ENCODE data around the gene ZNF511. TPM values are rescaled to one million over a fixed set of nuclear protein-coding genes. Genes with fewer than 3 reads are reported as not detected.
A peak's percentile ranks its signal among the peaks of the same experiment; 100 is the strongest.

ZNF511 gene
- total RNA-seq, 2 experiments from 2014 or later: 58.0 to 60.1 TPM

DNA sequence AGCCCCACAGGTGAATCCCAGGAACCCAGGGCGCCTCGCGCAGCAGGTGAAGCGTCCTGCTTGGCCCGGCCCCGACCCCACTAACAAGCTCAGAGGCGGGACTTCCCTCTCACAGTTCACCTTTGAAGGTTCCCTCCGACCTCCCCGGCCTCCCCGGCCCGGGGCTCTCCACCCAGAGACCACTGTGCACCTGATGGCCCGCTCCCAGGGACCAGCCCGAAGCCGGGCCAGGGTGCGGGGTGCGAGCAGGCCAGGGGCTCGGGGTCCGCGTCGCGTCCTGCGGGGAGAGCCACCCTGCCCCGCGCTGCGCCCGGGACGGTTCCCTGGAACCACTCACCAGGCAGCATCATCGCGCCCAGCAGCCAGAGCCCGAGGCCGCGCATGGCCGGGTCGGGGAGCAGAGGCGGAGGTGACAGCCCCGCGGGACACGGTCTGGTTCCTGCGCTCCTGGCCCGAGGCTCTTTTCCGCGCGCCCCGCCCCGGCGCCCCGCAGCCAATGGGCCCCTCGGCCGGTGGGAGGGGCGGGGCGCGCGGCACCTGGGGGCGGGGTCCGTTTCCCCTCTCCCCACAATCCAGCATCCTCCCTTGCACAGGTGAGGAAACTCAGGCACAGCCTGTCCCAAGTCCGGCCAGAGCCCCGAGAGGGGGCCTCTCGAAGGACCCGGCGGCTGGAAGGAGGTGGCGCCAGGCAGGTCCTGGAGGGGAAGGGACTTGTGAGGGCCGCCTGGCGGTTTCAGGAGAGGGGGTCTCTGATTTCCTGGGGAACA, 32.1 kb upstream of the ZNF511 start, which contains the start of gene ADAM8:
Gene ADAM8 (minus strand): TSS at position 434 of the 767 bp plus-strand sequence. CDS start 51 bp downstream, at position 383.
- ATAC-seq: peak; percentile 46

DNA sequence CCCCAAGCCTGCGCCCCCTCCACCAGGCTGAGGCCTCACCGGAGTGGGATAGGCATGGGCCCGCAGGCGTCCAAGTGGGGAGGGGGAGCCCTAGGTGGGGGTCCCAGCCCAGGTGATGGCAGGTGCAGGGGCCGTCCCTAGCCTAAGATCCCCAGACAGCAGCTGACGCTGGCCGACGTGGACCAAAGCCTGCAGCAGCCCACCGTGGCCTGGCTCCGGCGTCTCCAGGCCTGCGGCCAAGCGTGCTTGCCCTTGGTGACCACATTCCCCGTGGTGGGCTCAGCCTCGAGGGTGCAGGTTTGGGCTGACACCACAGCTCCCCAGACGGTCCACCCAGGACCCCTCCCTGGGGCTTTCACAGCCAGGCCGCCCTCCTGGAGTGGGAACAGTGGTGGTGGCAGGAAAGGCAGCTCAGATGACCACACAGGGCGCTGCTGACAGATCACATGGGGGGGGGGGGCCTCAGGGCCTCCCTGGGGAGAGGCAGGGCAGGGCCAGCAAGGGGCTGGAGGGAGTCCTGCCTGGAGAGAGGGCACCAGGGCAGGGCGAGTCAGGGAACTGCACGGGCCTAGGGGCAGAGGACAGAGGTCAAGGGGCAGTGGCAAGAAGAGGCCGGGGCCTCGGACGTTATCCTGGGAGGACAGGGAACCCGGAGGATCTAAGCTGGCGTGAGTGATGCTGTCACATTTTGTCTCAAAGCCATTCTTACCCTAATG, 31.3 kb upstream of the ZNF511 start:
- Mint-ChIP-seq H3K4me3 (peak overlapping the region; percentile 57), H3K27me3 (no peaks in the 10 kb centered on the region), H3K4me1 (ENCODE audit: low read depth) (peaks cover 26% of the 10 kb centered on the region), H3K27ac (no peak overlapping the region), H3K36me3 (ENCODE audit: low read depth) (peaks cover 2% of the 10 kb centered on the region), H3K9me3 (no peaks in the 10 kb centered on the region)
- ChIA-PET CTCF (interaction anchor here (1.1 to 2.1 kb wide), 4 partner anchors 30 to 373 kb away, joined by 3 to 13 read pairs (median 5); no protein-coding TSS in a partner anchor), POLR2A (interaction anchor here (1.1 to 6.1 kb wide), 6 partner anchors 9 to 30 kb away, joined by 3 to 46 read pairs (median 6); no protein-coding TSS in a partner anchor)
- intact Hi-C loops (cut with micrococcal nuclease): no loop called here
- ATAC-seq (no peak), DNase-seq (no peak)
- TF ChIP-seq, protein P1, sequence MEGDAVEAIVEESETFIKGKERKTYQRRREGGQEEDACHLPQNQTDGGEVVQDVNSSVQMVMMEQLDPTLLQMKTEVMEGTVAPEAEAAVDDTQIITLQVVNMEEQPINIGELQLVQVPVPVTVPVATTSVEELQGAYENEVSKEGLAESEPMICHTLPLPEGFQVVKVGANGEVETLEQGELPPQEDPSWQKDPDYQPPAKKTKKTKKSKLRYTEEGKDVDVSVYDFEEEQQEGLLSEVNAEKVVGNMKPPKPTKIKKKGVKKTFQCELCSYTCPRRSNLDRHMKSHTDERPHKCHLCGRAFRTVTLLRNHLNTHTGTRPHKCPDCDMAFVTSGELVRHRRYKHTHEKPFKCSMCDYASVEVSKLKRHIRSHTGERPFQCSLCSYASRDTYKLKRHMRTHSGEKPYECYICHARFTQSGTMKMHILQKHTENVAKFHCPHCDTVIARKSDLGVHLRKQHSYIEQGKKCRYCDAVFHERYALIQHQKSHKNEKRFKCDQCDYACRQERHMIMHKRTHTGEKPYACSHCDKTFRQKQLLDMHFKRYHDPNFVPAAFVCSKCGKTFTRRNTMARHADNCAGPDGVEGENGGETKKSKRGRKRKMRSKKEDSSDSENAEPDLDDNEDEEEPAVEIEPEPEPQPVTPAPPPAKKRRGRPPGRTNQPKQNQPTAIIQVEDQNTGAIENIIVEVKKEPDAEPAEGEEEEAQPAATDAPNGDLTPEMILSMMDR (IDR thresholded peaks at IDR 0.05): no peak

More for the DNA sequence above, 32.1 kb upstream of the ZNF511 start, which contains the start of gene ADAM8:
- peaks cover 26% of the 10 kb centered on the region for H3K4me1 Mint-ChIP-seq (ENCODE audit: low read depth)
- peak within 1 kb of the TSS; percentile 92 for H3K4me3 Mint-ChIP-seq
- TF ChIP-seq, protein P1 (IDR thresholded peaks at IDR 0.05): no peak
- DNase-seq: peak; percentile 75
- no peaks in the 10 kb centered on the region for H3K27me3 Mint-ChIP-seq
- POLR2A ChIA-PET: interaction anchor here (1.1 to 6.1 kb wide), 5 partner anchors 9 to 18 kb away, joined by 3 to 46 read pairs (median 8); no protein-coding TSS in a partner anchor
- peaks cover 7% of the 10 kb centered on the region for H3K36me3 Mint-ChIP-seq (ENCODE audit: low read depth)
- CTCF ChIA-PET: interaction anchor here (1.2 to 3.0 kb wide), 6 partner anchors 13 to 133 kb away, joined by 4 to 28 read pairs (median 9); no protein-coding TSS in a partner anchor
- intact Hi-C loops (cut with micrococcal nuclease): no loop called here
- H3K9me3 Mint-ChIP-seq: no peaks in the 10 kb centered on the region
- H3K27ac Mint-ChIP-seq: peak within 1 kb of the TSS; percentile 89

GRCh38 chr10:133277993-133278576, 30.6 kb upstream of the ZNF511 start:
- peak overlapping the region; percentile 57 for H3K4me3 Mint-ChIP-seq
- H3K36me3 Mint-ChIP-seq (ENCODE audit: low read depth): peaks cover 2% of the 10 kb centered on the region
- intact Hi-C loops (cut with micrococcal nuclease): no loop called here
- TF ChIP-seq, protein P1 (IDR thresholded peaks at IDR 0.05): no peak
- H3K4me1 Mint-ChIP-seq (ENCODE audit: low read depth): peaks cover 26% of the 10 kb centered on the region
- CTCF ChIA-PET: interaction anchor here (1.1 to 2.1 kb wide), 4 partner anchors 29 to 374 kb away, joined by 3 to 13 read pairs (median 5); no protein-coding TSS in a partner anchor
- no peak for ATAC-seq
- POLR2A ChIA-PET: interaction anchor here (1.1 to 6.1 kb wide), 6 partner anchors 8 to 31 kb away, joined by 3 to 46 read pairs (median 4); no protein-coding TSS in a partner anchor
- no peaks in the 10 kb centered on the region for H3K9me3 Mint-ChIP-seq
- H3K27me3 Mint-ChIP-seq: no peaks in the 10 kb centered on the region
- no peak for DNase-seq
- peak overlapping the region; percentile 71 for H3K27ac Mint-ChIP-seq

- Mint-ChIP-seq H3K4me1 (ENCODE audit: low read depth) (peaks cover 26% of the 10 kb centered on the region), H3K27ac (peak overlapping the region; percentile 71), H3K9me3 (no peaks in the 10 kb centered on the region), H3K27me3 (no peaks in the 10 kb centered on the region), H3K4me3 (peak overlapping the region; percentile 57), H3K36me3 (ENCODE audit: low read depth) (peaks cover 4% of the 10 kb centered on the region)
- peak; percentile 80 for DNase-seq
- ChIA-PET POLR2A (interaction anchor here (1.1 to 6.1 kb wide), 5 partner anchors 8 to 31 kb away, joined by 4 to 46 read pairs (median 5); no protein-coding TSS in a partner anchor), CTCF (interaction anchor here (1.1 to 2.1 kb wide), 4 partner anchors 28 to 374 kb away, joined by 3 to 13 read pairs (median 5); no protein-coding TSS in a partner anchor)
- intact Hi-C loops (cut with micrococcal nuclease): no loop called here
- ATAC-seq: peak; percentile 20
- TF ChIP-seq, protein P1 (IDR thresholded peaks at IDR 0.05): no peak
Observed at GRCh38 chr10:133278577-133279265, 30.0 kb upstream of the ZNF511 start.

All from activated CD8-positive, alpha-beta T cell treated with anti-CD3 and anti-CD28 coated beads for 36 hours (primary cell).